Esophagus squamous epithelium (tissue), 4 donors: ENCODE results near the gene EPC2.

Experiments
- POLR2A ChIP-seq, 4 donors: fragments of 450-650 bp; IDR thresholded peaks; one replicate each; pipeline ENCODE4 v1.6.1; 2017; ENCODE audit warnings: antibody characterized with exemption in 4 of 4, mild to moderate bottlenecking in 4 of 4, moderate library complexity in 3 of 4
- TF ChIP-seq, protein P1 (sequence below), 6 experiments: fragments of 450-650 bp in 4 of 6; fragments of 200-600 bp in 2 of 6; sonication (generic) in 2 of 6; IDR thresholded peaks; one replicate each; pipeline ENCODE4 v1.5.1; 2016 to 2019; ENCODE audit warnings: antibody characterized with exemption in 6 of 6, mild to moderate bottlenecking in 4 of 6, moderate library complexity in 4 of 6

DNA sequence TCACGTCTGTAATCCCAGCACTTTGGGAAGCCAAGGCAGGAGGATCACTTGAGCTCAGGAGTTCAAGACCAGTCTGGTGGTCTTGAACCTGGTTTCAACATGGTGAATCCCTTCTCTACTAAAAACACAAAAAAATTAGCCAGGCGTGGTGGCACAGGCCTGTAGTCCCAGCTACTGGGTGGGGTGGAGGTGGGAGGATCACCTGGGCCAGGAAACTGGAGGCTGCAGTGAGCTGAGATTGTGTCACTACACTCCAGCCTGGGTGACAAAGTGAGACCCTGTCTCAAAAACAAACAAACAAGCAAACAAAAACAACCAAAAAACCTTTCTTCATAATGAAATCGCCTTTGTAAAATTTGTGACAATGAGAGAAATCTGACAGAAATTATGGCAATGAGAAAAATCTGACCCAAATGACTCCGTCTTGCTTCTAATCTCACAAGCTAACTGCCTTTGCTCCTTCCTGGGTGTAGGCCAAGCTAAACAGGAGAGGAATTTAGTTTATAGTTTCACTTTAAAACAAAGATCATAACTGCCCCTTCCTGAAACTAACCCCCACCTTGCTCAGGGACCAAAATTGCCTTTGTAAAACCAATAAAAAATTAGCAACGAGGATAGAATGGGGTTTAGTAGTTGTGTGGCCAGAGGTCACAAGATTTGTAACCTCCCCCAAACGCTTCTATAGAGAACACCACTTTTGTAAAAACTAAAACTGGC lies 169.8 kb downstream of the EPC2 start:
- TF ChIP-seq, protein P1, sequence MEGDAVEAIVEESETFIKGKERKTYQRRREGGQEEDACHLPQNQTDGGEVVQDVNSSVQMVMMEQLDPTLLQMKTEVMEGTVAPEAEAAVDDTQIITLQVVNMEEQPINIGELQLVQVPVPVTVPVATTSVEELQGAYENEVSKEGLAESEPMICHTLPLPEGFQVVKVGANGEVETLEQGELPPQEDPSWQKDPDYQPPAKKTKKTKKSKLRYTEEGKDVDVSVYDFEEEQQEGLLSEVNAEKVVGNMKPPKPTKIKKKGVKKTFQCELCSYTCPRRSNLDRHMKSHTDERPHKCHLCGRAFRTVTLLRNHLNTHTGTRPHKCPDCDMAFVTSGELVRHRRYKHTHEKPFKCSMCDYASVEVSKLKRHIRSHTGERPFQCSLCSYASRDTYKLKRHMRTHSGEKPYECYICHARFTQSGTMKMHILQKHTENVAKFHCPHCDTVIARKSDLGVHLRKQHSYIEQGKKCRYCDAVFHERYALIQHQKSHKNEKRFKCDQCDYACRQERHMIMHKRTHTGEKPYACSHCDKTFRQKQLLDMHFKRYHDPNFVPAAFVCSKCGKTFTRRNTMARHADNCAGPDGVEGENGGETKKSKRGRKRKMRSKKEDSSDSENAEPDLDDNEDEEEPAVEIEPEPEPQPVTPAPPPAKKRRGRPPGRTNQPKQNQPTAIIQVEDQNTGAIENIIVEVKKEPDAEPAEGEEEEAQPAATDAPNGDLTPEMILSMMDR (IDR thresholded peaks at IDR 0.05) = no peak
- TF ChIP-seq POLR2A (IDR thresholded peaks at IDR 0.05) = no peak
